Measurements from ENCODE around the gene RELL2. TPM values are rescaled to one million over a fixed set of nuclear protein-coding genes. Genes with fewer than 3 reads are reported as not detected.
A peak's percentile ranks its signal among the peaks of the same experiment; 100 is the strongest.

Gene RELL2
- polyA plus RNA-seq, 1 of the 3 experiments (the other 2 are of a cell fraction), result 15.6 TPM

- H3K4me1 ChIP-seq (ENCODE audit: control insufficient read depth in 1 of 2, insufficient read depth in 2 of 2, low read depth in 1 of 2, low read length in 1 of 2), result peaks cover 5 to 28% of the 10 kb centered on the region in 2 experiments; a peak in 3 of 4 replicates
- H3K79me2 ChIP-seq (ENCODE audit: insufficient read depth), result peaks cover 44% of the 10 kb centered on the region
- peak overlapping the region; percentile 92 for H2AFZ ChIP-seq (ENCODE audit: low read depth)
- peaks cover 18 to 32% of the 10 kb centered on the region in 2 experiments for H3K36me3 ChIP-seq (replicated peaks in 1 of 2; ENCODE audit: control insufficient read depth in 1 of 2, insufficient read depth in 2 of 2, low read length in 1 of 2)
- H3K9ac ChIP-seq, result peak overlapping the region; percentile 83; the same call in 1 of the 2 replicates
- DNase-seq, result peak; percentile 86
- H3K27me3 ChIP-seq (ENCODE audit: insufficient read depth), result no peaks in the 10 kb centered on the region
- CTCF ChIA-PET, result interaction anchor here (0.7 to 19.7 kb wide), 16 partner anchors 10 to 324 kb away, joined by 3 to 207 read pairs (median 5); partner anchors contain the start of genes DIAPH1 and FCHSD1
- POLR2A ChIA-PET, result interaction anchor here (0.9 to 2.9 kb wide), 10 partner anchors 8 to 340 kb away, joined by 3 to 18 read pairs (median 5); partner anchors contain the start of genes DIAPH1, FCHSD1 and PCDH1
- 3% methylated on average over 20 of the region's 63 CpGs for WGBS (ENCODE audit: low lambda C conversion rate)
- no peaks in the 10 kb centered on the region for H3K9me2 ChIP-seq
- peaks cover 15% of the 10 kb centered on the region for H4K20me1 ChIP-seq (ENCODE audit: insufficient read depth)
- peak overlapping the region; percentile 93 to 99 for H3K4me3 ChIP-seq (ENCODE audit: low read depth in 2 of 2, low read length in 1 of 2)
- H3K27ac ChIP-seq (ENCODE audit: low read depth in 2 of 2, low read length in 1 of 2), result peak overlapping the region; percentile 66 to 77
- H3F3A ChIP-seq (replicated peaks; ENCODE audit: insufficient read depth), result peaks cover 5% of the 10 kb centered on the region
- TF ChIP-seq, protein P1, sequence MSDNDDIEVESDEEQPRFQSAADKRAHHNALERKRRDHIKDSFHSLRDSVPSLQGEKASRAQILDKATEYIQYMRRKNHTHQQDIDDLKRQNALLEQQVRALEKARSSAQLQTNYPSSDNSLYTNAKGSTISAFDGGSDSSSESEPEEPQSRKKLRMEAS (IDR thresholded peaks at IDR 0.05; ENCODE audit: low read depth), result peak; percentile 11; the same call in 1 of the 2 replicates
- no peak for TF ChIP-seq FOSL2 (IDR thresholded peaks at IDR 0.05; ENCODE audit: borderline replicate concordance, low read depth)
- no peaks in the 10 kb centered on the region for H3K9me3 ChIP-seq
- H3K4me2 ChIP-seq, result peak overlapping the region; percentile 99
Observed at GRCh38 chr5:141637123-141637766, 448 bp downstream of the RELL2 start.

DNA sequence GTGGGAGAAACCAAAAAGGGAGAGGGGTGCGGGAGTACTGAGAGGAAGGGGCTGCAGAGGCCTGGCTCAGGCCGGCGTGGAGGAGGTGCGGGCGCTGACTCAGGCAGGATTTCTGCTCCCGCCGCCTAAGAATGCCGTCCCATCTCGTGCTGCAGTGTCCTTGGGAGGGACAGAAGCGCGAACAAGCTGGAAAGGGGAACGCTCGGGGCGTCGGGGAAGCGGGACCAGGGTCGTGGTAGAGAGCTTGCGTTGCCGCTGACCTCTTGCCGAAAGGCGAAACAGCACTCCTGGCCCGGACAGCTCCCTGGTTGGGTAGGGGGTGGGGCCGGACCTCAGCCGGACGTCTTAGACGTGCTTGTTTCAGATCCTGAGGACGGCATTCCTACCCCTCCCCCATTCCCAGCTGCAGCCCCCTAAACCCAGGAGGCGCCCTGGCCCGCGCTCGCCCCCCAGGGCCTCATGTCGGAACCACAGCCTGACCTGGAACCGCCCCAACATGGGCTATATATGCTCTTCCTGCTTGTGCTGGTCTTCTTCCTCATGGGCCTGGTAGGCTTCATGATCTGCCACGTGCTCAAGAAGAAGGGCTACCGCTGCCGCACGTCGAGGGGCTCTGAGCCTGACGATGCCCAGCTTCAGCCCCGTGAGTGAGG lies 1.1 kb downstream of the RELL2 start:
- CTCF ChIA-PET, result interaction anchor here (0.6 to 19.7 kb wide), 15 partner anchors 9 to 331 kb away, joined by 3 to 207 read pairs (median 4); partner anchors contain the start of genes DIAPH1, FCHSD1 and RNF14
- Histone ChIP-seq H3K79me2 (ENCODE audit: insufficient read depth) (peaks cover 37% of the 10 kb centered on the region), H3K27me3 (ENCODE audit: insufficient read depth) (no peaks in the 10 kb centered on the region), H3K36me3 (replicated peaks in 1 of 2; ENCODE audit: control insufficient read depth in 1 of 2, insufficient read depth in 2 of 2, low read length in 1 of 2) (peaks cover 15 to 26% of the 10 kb centered on the region in 2 experiments), H3K27ac (ENCODE audit: low read depth in 2 of 2, low read length in 1 of 2) (peak overlapping the region; percentile 66 to 77; a peak in 2 of 4 replicates), H4K20me1 (ENCODE audit: insufficient read depth) (peaks cover 15% of the 10 kb centered on the region), H3K4me3 (ENCODE audit: low read depth in 2 of 2, low read length in 1 of 2) (peak overlapping the region; percentile 93 to 99), H3K4me2 (peak overlapping the region; percentile 99), H3K9me2 (no peaks in the 10 kb centered on the region), H3K9me3 (no peaks in the 10 kb centered on the region), H3K9ac (peak overlapping the region; percentile 83; the same call in 1 of the 2 replicates), H3F3A (replicated peaks; ENCODE audit: insufficient read depth) (peaks cover 12% of the 10 kb centered on the region), H3K4me1 (ENCODE audit: control insufficient read depth in 1 of 2, insufficient read depth in 2 of 2, low read depth in 1 of 2, low read length in 1 of 2) (peaks cover 5 to 28% of the 10 kb centered on the region in 2 experiments; a peak in 3 of 4 replicates), H2AFZ (ENCODE audit: low read depth) (peak overlapping the region; percentile 92)
- WGBS (ENCODE audit: low lambda C conversion rate), result 23% methylated on average over 24 of the region's 40 CpGs
- POLR2A ChIA-PET, result interaction anchor here (1.0 to 2.9 kb wide), 5 partner anchors 10 to 339 kb away, joined by 3 to 18 read pairs (median 10); partner anchors contain the start of genes DIAPH1 and FCHSD1
- TF ChIP-seq, protein P2, sequence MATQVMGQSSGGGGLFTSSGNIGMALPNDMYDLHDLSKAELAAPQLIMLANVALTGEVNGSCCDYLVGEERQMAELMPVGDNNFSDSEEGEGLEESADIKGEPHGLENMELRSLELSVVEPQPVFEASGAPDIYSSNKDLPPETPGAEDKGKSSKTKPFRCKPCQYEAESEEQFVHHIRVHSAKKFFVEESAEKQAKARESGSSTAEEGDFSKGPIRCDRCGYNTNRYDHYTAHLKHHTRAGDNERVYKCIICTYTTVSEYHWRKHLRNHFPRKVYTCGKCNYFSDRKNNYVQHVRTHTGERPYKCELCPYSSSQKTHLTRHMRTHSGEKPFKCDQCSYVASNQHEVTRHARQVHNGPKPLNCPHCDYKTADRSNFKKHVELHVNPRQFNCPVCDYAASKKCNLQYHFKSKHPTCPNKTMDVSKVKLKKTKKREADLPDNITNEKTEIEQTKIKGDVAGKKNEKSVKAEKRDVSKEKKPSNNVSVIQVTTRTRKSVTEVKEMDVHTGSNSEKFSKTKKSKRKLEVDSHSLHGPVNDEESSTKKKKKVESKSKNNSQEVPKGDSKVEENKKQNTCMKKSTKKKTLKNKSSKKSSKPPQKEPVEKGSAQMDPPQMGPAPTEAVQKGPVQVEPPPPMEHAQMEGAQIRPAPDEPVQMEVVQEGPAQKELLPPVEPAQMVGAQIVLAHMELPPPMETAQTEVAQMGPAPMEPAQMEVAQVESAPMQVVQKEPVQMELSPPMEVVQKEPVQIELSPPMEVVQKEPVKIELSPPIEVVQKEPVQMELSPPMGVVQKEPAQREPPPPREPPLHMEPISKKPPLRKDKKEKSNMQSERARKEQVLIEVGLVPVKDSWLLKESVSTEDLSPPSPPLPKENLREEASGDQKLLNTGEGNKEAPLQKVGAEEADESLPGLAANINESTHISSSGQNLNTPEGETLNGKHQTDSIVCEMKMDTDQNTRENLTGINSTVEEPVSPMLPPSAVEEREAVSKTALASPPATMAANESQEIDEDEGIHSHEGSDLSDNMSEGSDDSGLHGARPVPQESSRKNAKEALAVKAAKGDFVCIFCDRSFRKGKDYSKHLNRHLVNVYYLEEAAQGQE (IDR thresholded peaks at IDR 0.05; ENCODE audit: low read depth, low read length), result peak; percentile 94
- no peak for TF ChIP-seq USF2 (IDR thresholded peaks at IDR 0.05; ENCODE audit: borderline replicate concordance, low read depth, low read length)
- TF ChIP-seq MEF2A (IDR thresholded peaks at IDR 0.05; ENCODE audit: borderline replicate concordance, low read depth), result no peak
- peak; percentile 81 for DNase-seq

Data from SK-N-SH (cell line).